Fibroblast of skin of scalp (primary cell): ENCODE results near the gene LMTK3.
A peak's percentile ranks its signal among the peaks of the same experiment; 100 is the strongest.
"Not testable (repeated sequence)": the region's sequence is repeated elsewhere in the genome, so short reads cannot be mapped to it uniquely, and the experiment has no call there.

Experiments used
- DNase-seq: peaks from one replicate; pipeline ENCODE4 v3.0.0-alpha.2; 2013

Gene LMTK3

DNA sequence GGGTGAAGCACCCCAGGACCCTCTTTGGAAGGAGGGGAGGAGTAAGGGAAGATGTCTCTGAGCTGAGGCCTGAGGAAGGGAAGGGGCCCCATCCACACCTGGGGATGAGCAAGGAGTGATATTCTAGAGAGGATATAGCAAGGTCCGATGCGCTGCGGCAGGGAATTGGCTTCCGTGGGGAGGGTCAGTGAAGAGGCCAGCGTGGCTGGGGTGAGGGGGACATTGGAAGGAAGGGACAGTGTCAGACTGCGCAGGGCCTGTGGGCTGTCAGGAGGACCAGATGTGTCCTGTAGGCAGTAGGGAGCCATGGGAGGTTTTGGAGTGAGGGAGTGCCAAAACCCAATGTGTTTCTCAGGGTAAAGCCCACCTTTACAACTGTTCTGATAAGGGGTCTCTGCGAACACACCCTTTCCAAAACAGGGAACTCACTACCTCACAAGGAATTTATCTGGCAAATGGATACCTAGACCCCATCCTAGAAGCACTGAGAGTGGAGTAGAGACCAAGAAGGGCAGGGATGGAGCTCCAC is 3.7 kb downstream of the LMTK3 start:
- no peak for DNase-seq

DNA sequence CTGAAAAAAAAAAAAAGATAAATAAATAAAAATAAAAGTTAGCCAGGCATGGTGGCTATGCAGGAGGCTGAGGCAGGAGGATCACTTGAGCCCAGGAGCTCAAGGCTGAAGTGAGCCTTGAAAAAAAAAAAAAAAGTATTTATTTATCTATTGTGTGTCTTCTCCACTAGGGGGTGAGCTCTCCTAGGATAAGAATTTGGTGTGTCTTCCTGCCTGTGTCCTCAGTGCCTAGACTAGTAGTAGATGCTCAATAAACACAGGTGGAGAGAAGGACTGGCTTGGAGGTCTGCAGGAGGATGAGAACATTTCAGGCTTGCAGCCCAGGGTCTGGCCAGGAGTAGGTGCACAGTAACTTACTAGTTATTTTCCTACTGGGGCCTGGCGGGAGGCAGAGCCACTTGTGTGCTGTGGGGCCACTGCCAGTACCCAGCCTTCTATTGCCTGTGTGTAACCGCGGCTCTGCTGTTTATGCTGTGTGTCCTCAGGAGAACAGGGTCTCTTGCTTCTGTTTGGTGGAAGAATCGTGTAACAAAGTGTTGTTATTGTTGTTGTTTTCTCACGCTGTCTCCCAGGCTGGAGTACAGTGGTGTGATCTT is 5.4 kb downstream of the LMTK3 start:
- DNase-seq: peak; percentile 58

DNA sequence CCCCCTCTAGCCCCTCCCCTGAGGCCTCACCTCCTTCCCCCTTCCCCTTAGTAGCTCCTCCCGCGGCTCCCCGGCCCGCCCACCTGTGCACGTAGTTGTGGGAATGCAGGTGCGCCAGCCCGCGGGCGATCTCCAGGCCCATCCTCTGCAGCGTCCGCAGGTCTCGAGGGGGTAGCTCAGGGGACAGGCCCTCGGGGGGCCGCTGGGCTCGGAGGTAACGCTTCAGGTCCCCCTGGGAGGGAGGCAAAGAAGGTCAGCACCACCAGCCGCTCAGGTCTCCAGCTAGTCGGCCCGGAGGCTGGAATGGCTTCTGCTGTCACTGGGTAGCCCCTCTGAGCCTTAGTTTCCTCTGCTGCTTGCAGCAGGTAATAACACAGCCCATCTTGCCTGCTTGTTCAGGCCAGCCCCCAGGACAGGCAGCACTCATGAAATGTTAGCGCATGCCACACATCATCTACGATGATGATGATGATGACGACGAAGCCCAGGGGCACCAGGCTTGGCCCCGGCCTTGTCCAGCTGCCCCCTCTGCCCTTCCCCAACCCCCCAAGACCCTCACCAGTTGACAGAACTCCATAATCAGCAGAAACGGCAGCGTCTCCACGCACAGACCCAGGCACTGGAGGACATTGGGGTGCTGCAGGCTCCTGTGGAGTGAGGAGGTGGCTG is 9.2 kb downstream of the LMTK3 start:
- no peak for DNase-seq

DNA sequence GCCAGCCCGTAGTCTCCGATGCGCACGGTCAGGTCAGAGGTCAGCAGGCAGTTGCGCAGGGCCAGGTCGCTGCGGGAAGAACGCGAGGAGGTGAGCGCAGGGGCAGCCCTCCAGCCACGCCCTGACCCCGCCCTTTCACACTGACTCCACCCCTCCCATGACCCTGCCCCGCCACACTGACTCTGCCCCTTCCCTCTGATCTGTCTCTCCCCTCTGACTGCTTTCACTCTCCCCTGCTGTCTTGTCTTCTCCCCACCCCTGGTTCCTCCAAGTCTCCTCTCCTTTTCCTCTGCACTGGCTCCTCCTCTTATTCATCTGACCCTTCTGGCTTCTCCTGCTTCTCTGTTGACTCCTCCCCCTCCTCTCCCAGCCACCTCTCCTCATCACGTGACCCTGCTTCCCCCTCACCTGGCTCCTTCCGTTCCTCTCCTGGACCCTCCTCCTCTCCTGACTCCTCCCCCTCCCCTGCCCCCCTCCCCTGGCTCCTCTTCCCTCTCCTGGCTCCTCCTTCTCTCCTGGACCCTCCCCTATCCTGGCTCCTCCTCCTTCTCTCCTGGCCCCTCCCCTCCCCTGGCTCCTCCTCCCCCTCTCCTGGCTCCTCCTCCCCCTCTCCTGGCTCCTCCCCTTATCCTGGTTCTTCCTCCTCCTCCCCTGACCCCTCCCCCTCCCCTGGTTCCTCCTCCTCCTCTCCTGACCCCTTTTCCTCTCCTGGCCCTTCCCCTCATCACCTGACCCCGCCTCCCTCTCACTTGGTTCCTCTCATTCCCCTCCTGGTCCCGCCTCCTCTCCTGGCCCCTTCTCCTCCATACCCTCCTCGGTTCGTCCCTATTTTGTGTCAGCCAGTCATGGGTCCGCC is 9.9 kb downstream of the LMTK3 start:
- DNase-seq: peak; percentile 48

DNA sequence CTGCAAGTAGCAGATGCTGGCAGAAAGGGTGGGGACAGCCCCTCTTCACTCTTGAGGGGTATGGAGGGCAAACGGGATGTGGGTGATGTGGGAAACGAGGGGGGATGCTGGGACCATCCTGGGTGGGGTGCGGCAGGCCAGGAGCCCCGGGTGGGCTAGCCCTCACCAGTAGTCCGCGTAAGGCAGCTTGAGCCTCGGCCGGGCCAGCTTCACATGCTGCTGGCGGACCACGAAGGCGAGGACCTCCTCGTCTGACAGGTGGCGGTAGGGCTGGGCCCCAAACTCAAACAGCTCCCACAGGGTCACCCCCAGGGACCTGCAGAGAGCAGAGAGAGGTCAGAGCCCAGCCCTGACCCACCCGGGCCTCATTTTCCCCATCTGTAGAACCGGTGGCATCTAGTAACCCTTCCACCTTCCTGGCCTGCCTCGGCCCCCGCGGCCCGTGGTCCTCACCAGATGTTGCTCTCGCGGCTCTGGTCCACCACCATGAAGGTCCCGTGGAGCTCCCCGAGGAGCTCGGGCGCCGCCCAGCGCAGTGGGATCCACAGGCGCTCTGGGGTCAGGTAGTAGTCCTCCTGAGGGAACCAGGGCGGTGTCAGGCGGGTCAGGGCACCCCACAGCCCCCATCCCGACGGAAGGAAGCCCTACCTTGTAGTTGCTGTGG is 10.7 kb downstream of the LMTK3 start:
- no peak for DNase-seq

DNA sequence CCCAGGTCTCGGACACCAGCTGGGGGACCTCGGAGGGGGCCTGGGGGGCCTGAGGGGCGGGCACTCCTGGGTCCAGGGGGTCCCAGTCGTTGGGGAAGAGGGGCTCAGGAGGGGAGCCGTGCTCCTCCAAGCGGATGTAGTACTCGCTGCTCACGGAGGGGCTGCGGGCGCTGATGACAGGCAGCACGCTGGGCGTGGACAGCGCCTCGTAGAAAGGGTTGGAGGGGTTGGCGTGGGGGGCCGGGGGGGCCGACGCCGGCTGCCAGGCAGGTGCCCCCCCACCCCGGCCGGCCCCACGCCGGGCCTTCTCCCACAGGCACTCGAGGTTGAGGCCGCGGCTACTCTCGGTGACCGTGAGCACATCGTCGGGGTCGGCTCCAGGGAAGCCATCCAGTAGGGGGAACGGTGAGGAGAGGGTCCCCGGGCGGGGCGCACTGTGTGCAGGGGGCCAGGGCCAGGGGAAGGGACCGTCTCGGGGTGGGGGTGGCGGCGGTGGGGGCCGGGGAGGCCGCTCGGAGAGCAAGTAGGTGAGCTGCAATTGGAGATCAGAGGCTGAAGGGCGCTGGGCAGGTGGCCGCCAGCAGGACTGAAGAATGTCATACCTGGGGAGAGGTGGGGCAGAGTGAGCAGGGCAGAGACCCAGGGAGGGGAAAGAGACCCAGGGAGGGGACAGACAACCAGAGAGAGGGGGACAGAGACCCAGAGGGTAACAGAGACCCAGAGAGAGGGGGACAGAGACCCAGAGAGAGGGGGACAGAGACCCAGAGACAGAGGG is 12.1 kb downstream of the LMTK3 start:
- DNase-seq: no peak

DNA sequence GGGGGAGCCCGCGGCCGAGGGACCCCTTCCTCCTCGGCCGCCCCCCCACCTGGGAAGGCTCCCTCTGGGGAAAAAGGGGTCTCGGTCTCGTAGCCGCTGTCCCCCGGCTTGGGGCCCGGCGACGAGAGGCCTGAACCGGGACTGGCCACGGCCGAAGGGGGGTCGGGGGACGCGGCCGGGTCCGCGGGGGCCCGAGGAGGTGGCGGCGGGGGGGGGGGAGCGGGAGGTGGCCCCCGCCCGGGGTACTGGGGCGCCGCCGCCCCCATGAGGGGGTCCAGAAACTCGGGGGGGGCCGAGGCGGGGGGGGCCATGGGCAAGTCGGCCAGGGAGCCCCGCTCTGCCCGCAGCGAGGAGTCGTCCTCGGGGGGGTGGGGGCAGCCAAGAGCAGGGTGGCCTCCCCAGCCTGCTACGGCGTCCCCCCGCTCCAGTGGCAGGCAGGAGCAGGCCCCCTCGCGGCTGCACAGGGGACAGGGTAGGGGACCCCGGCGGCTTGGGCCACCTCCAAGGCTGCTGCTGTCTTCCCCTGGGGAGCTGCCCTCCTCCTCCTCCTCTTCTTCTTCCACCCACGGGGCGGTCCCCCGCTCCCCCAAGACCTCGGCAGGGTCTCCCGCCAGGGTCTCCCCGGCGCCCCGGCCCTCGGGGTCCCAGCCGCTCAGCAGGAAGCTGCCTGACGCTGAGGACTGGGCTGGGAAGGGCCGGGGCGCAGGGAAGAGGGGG is 12.9 kb downstream of the LMTK3 start:
- DNase-seq: no peak

DNA sequence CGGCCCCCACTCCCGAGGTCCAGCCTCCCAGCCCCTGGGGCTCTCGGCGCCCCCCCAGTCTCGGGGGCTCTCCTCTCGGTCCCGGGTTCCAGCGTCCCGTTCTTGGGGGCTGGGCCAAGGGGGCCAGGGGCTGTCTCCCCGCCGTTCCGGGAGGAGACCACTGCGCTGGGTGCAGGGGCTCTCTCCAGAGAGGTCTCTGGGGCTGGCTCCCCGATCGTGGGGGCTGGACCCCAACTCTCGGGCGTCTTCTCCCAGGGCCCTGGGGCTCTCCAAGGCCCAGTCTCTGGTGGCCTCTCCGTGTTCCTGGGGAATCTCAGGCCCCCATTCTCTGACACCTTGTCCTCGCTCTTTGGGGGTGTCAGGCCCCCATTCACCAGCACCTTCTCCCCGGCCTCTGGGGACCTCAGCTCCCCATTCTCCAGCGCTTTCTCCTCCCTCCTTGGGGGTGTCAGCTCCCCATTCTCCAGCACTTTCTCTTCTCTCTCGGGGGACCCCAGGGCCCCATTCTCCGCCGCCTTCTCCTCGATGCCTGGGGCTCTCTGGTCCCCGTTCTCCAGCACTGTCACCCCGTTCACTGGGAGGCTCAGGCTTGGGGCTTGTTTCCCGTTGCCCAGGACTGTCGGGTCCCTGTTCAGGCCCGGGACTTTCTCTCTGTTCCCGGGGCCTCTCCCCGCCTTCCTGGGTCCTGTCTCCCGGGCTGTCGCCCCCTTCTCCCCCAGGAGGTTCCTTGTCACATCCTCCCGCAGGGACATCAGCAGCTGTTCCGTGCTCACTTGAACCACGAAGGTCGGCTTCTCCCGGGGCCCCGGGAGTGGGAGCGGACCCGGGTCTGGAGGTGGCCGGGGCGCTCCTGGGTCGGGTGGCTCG is 13.7 kb downstream of the LMTK3 start:
- no peak for DNase-seq

DNA sequence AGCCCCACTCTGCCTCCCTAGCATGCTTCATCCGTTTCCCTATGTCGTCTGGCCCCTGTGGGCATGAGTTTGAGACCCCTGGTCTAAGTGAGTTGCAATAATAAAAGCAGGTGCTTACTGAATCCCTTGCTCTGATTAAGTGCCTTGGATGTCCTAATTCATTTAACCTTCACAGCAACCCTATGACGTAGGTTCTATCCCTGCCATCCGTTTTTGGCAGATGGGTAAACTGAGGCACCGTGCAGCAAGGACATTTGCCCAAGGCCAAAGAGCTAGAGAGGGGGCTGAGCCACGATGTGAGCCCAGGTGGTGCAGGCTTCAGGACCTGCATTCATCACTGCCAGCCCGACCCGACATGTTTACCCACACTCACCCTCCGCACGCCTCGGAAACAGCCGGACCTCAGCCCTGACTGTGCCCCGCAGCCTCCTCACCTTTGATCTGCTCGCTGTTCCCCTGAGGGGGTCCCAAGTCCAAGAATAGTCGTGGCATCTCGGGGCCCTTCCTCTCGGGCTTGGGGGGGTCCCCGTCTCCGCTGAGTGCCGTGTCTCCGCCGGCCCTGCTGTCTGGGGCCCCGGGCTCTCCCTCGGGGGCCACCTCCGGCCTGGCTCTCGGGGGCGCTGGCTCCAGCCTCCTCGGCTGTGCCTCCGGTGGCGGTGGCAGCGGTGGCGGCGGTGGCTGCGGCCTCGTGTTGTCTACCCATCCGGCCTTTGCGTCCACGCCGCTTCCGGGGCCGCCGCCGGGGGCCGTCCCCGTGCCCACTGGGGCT is 14.5 kb downstream of the LMTK3 start:
- no peak for DNase-seq

DNA sequence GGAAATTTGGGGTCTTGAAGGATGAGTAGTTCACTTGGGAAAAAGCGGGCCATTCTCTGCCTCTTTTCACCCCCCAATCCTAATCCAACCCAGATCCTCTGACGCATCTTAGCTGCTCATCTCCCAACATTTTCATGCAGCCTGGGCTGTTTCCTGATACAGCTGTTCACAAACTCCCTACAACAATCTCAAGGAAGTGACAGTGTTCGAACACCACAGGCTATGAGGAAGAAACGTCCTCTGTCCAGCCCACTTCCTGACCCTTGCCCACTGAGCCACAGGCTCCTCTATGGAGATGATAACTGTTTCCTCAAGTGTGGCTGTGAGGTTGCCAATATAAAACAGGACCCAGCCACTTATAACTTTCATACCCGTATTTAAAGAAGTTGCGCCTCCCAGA is 16.2 kb downstream of the LMTK3 start:
- DNase-seq: no peak

DNA sequence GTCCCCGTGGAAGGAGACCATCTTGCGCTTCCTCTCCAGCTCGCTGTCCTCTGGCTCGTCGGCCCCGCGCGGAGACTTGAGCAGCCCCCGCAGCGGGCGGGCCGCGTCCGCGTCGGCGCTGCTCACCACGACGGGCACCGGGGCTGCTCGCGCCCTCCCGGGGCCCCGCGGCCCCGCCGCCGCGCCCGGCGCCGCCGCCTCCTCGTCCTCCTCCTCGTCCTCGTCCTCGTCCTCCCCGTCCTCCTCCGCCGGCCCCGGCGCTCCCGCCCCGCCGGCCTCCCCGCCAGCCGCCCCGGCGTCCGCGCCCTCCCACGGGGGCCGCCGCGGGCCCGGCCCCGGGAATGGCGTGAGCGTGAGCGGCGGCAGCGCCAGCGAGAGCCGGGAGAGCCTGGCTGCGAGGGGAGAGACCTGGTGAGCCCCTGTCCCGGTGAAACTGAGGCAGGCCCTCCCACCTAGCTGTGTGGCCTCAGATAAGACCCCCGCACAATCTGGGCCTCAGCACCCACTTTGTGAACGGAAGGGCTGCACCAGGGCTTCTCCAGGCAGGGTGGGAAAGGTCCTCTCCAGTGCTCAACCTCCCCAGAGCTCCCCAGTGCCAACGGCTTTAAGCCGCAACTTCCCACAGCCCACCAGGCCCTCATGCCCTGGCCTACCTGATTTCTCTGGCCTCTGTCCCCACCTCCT is 17.8 kb downstream of the LMTK3 start:
- no peak for DNase-seq

DNA sequence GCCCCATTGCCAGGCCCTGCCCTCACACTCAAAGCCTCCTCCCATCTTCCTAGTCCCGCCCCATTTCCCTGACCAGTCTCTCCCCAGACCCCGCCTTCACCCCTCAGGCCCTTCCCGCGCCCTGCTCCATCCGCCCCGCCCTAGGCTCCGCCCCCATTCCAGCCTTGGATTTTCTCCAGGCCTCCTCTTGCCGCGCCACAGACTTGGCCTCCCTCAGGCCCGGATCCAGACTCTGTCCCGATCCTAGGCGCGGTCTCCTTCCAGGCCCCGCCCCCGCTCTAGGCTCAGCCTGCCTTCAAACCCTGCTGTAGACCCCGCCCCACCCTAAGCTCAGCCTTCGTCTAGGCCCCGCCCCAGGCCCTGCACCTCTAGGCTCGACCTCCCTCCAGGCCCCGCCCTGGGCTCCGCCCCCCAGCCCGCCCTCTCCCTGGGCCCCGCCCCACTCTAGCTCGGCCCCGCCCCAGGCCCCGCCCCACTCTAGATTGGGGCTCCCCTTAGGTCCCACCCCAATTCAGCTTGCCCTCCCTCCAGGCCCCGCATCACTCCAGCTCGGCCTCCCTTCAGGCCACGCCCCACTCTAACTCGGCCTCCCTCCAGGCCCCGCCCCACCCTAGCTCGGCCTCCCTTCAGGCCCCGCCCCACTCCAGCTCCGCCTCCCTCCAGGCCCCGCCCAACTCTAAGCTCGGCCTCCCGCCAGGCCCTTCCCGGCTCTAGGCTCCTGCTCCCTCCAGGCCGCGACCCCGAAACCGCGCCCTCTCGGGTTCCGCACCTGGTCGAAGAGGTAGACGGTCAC is 18.5 kb downstream of the LMTK3 start:
- DNase-seq: peak; percentile 98

DNA sequence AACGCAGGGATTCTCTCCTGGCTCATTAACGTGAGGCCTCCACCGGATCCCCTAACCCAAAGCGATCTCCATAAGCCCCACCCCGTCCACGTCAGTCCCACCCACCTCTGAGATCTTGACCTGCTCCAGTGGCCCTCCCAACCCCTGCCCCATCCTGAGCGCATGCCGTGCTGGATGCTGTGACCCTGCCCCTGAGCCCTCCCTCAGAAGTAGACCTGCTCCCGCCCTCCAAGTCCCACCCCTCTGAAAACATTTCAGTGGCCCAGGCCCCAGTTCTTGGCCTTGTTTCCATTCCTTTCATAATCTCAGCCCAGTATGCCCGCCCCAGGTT is 19.9 kb downstream of the LMTK3 start:
- no peak for DNase-seq

DNA sequence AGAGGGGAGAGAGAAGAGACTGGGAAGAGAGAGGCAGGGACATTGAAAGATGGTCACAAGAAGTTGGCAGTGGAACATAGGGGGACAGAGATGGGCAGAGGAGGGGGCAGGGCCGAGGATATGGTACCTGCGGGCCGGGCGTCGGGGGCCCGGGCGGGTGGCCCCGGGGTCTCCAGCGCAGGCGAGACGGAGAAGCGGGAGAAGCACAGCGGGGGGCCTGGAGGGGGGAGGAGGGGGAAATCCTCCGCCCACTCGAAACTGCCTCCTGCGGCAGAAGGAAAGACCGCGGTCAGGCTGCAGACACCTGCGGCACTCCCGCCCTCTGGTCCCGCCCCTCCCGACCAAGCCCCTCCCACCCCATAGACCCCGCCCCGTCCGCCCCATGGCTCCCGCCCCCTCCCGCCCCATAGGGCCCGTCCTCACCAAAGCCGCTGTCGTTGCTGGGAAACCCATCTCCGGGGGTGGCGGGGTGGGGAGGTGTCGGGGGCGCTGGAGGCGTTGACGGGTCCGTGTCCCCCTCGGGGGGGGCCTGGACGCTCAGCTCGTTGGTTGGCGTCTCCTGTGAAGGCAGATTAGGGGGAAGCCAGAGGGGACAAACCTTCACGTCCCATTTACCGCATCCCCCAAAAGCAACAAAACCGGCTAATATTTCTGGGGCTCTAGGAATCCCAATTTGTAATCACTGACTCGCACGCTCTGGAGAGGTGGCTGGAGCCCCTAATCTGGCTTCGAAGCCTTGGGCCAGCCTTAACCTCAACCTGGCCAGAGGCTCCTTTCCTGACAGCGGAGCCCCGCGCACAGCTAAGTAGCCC is 20.4 kb downstream of the LMTK3 start:
- peak; percentile 23 for DNase-seq

DNA sequence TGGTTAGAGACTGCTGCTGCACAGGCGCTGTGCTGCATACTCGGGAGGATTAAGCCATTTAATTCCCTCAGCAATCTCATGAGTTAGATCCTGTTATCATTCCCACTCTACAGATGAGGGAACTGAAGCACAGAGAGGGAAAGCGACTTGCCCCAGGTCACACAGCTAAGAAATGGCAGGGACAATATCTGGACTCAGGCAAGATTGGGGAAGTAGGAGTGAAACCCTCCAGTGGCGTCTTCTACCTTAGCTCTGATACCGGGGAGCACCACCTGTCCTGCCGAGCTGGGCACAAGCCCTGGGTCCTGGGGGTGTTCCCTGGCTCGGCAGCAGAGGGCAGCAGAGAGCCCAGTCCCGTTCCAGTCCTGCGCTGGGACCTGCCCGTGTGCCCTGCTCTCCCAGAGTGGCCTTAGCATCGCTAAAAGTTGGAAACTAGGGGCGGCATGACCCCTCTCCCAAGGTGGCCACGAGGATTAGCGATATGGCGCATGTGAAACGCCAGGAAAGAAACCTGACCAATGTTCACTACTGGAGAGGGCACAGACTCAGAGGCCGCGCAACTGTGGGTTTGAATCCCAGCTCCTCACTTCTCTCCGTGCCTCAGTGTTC is 21.9 kb downstream of the LMTK3 start:
- DNase-seq: peak; percentile 61

DNA sequence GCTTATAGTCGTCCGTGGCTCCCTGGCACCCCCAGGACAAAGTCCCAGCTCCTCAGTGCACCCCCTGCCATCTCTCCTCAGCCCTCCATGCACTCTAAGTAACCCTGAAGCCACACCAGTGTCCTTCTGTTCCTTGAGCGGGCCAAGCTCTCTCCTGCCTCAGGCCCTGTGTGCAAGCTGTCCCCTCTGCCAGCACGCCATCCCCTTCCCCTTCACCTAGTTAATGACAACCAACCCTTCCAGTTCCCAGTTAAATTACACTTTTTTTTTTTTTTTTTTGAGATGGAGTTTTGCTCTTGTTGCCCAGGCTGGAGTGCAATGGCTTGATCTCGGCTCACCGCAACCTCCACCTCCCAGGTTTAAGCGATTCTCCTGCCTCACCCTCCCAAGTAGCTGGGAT is 23.2 kb downstream of the LMTK3 start:
- DNase-seq: not testable (repeated sequence)

DNA sequence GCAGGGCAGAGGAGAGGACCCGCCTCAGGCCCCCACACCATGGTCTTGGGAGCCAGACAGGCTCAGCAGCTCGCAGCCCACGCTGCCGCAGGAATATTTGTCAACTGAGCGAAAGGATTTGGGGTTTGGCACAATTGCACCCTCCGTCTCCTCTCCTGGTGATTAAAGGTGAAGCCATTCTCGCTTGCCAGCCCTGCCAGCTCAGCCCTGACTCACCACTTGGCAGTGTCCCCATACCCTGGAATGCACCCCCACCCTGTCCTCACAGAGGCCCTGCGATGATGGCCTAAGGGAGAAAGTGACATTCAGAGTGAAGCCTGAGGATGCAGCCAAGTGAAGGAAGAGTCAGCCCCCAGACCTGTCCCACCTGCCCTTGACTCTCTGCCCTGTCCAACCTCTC is 23.7 kb downstream of the LMTK3 start:
- DNase-seq: peak; percentile 84
